Retina (tissue), 1 donor: ENCODE data around the gene DPP6.

Experiments
- DNase-seq: peaks from one replicate; pipeline ENCODE4 v3.0.0-alpha.2; 2016

The DPP6 gene

DNA sequence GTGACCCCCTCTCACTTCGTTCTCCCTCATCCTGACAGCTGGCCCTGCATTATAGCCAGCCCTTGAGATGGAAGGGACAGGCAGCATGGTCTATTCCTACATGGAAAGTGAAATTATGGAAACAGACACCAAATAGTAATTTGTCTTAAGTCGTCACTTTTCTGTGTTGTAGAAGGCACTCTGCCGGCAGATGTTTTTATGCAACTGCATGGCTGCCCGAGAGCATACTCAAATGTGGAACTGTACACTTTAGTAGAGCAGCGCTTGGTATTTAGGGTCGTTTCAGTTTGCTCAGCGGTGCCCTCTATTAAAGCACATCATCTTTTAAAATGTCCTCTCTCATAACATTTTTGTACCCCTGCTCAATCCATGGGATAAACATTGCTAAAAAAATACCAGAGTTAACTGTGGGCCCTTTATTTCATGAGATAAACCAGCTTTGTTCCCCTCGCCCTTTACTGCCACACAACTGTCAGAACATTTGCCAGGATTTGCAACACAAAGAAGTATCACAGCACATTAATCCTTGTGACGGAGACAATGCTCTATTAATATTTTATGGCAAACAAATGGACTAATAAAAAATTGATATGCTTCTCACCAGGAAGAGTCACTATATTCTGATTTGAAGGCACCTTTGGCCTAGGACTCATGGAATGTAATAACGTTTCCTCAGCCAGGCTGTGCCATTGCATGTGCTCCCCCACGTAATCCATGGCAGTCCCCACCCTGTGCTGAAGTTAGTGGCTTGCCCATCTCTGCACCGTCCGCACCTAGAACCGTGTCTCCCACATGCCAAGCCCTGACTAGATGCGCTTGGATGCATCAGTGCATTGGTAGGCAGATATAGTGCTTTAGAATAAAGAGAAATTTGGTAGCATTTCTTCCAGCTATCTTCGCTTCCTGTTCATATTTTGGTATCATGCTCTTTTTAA lies 729.4 kb downstream of the DPP6 start:
- no peak for DNase-seq

DNA sequence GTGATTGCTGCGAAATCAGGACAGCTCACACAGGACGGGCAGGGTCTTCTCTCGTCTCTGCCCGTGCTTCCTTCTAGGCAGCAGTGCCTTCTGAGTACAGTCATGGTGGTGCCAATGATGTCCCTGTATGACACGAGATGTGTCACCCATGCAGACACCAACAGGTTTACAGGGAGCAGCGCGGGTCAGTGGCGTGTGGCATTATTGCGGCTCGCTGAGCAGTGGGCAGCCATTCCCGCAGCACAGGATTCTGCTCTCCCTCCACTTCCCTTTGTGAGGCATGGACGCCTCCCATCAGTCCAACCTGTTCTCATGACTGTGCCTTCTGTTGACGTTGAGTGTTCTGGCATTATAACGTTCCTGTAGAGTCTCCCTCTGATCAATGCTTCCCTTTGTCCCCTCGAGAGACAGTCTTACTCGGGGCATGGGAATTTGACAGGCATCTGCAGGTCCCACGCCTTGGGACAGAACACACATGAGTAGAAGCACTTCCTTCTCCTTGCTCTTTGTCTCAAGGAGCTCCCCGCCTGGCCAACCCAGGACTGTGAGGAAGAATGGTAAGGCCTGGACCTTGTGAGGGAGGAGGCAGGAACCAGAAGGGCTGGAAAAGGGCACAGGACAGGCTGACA lies 731.2 kb downstream of the DPP6 start:
- no peak for DNase-seq

DNA sequence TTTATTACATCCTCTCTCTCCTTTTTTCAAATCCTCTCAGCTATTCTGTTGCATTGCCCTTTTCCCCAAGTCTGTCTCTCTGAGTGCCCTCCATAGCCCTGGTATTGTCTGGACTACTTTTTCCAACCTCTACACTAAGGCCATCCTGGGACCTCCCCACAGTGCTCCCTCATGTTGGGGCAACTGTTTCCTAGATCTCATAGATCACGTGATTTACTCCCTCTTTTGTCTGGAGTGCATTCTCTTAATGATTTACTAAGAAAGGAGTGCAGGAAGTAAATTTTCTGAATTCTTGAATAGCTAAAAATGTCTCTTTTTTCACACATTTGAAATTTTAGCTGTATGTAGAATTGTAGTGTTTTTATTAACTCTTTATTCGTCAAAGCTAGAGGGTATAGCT lies 733.7 kb downstream of the DPP6 start:
- DNase-seq: no peak

DNA sequence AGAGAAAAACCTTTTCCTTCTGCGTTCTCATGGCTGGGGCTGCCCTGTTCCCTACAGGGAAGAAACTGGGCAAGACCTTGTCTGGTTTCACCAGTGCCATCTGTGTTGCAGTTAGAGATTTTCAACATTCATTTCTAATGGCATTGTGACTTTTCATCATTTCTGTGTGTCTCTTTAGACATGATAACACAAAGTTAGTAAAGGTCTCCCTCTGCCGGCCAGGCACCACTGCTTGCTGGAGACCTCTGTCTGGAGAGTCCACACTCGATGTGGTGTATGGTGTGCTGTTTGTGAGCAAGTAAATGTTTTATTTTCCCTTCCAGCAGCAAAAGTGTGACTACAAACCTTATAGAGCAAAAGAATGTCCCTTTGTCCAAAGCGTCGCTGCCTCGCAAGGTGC lies 737.2 kb downstream of the DPP6 start:
- DNase-seq: no peak

DNA sequence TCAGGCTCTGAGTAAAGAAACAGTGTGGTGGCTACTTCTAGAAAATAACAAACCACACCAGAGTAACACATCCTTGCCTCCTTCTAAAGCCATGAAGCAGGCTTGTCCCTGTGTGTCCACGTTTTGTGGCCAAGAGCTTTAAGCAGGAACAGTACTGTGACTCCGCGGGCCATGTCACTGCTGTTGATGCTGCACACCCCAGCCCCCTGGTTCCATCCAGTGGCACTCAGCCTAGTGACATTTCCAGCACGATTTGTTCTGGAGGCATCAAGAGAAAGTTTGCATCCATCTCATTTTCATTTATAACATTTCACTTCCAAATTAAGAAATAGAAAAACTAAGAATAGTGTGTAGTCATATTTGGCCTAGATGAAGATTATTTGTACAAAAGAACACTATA lies 739.4 kb downstream of the DPP6 start:
- DNase-seq: no peak

DNA sequence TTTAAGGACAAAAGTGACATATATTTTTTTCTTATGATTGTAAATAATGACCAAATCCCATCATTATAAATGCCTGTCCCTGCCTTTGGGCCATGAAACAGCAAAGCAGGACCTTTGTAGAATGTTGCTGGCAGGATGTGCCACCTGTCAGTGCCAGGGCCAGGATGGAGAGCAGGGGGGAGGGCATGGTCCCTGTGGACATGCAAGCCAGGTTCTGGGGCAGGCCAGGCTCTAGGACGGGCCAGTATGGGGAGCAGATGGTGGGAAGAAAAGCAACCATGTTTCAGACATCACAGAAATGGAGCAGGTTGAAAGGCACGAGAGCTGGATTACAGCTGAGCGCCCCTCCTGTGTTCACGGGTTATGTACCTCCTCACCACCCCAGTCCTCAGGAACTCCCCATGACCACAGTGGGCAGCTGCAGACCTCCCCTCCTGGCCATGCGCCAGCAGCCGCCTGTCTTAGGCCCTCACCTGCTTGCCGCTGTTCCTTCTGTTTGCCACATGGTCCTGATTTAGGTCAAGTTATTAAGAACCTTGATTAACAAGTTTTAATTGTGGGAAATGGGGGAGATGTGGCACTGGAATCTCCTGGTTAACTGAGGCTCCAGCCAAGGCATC lies 740.3 kb downstream of the DPP6 start:
- no peak for DNase-seq

DNA sequence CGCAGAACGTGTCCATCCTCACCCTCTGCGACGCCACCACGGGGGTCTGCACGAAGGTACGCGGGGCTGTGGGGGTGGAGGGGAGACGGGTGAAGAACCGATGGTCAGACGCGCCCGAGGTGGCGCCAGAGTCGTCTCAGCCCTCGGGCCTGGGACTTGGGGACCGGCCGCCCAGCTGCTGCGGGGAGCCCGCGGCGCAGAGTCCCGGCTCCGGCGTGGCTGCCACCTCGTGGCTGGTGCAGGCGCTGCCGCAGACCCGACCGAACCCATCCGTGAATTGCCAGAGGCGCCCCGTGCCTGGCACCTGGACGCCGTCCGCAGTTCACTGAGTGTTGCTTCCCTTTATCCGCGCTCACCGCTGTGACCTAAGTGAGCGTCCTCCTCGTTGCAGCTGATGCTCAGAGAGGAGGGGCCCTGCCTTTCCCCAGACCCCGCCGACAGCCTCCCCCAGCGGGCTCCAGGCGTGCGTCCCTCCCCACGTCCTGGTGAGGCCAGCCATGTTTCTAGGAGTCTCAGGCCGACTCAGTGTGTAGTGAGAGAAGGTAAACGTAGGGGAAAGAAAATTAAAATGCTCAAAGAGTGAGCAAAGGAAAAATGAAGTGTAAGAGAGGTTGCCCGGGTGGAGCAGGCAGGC lies 742.1 kb downstream of the DPP6 start:
- DNase-seq: peak; percentile 81

DNA sequence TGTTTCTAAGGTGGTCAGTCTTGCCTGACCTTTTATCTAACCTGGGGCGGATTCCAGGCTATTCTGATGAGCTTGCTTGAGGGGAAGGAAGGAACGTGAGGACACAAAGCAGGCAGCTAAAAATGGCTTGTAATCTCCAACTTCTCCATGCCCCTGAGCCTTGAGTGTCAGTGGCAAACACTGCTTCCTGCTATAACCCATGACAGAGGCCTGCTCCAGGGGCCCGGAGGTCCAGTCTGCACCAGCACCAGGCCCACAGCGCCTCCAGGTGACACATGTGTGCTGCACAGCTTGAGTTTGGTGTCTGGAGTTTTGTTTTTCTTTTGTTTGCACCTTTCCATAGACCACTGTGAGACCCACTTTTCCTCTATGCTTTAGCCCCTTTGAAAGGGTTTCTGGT lies 742.8 kb downstream of the DPP6 start:
- no peak for DNase-seq

DNA sequence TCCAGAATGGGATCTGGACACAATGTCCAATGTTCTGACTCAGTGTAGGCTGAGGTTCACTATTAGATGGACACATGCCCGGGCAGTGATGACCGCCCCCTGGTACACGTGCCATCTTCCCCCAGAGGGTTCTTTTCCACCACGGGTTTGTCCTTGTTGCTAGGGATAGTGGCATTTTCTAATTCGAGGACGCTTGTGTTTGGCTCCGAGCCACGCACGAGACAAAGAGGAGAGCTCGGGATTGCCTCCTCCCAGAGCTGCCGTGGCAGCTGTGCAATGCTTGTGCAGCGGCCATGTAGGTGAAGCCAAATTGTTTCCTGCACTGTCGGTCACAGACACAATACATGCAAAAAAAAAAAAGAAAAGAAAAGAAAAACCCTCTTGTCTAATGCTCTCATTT lies 743.2 kb downstream of the DPP6 start:
- no peak for DNase-seq

DNA sequence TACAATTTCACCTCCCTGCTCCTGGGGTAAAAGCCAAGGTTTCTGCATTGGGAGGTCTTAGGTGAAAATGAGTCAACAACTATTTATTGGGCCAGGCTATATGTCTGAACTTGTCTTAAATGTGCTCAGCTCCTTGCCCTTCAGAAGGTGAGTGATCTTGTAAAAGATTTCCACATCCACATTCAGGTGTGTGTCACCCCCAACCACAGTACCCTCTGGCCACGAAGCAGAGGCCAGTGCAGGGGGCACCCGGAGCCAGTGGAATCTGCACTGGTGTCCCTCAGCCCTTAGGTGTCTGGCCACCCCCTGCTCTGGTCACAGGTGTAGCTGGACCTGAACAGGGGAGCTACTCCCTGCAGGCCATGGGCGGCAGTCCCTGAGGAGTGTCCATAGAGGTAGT lies 752.3 kb downstream of the DPP6 start:
- DNase-seq: no peak

DNA sequence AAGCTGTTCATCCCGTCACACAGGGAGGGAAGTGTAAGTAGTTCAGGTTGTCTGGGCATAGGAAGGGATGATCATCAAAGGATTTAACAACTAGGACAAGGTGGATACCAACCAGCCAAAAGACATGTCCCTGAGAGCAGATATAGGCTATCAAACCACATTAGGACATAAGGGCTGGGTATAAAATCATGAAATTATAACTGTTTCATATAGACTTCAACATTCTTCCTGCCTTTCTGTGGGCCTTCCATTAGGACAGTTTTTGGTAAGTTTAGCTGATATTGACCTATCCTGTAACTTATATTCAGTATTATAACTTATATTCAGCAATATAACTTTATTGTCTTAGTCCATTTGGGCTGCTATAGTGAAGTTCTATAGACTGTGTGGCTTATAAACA lies 759.8 kb downstream of the DPP6 start:
- no peak for DNase-seq

DNA sequence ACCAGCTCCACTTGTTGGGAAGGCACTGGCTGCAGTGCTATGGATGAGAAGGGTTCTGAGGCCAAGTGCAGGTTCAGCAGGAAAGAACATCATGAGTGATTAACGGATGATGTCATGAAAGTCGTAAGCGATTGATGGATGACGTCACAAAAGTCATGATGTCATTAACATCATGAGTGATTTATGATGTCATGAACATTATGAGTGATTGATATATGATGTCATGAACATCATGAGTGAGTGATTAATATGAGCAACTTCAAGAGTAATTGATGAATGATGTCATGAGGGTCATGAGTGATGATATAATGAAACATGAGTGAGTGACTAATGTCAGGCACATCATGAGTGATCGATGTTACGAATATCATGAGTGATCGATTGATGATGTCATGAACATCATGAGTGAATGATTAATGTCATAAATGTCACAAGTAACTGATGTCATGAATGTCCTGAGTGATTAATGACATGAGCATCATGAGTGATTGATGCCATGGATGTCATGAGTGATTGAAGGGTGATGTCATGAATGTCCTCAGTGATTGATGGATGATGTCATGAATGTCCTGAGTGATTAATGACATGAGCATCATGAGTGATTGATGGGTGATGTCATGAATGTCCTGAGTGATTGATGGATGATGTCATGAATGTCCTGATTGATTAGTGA lies 765.2 kb downstream of the DPP6 start:
- DNase-seq: no peak

DNA sequence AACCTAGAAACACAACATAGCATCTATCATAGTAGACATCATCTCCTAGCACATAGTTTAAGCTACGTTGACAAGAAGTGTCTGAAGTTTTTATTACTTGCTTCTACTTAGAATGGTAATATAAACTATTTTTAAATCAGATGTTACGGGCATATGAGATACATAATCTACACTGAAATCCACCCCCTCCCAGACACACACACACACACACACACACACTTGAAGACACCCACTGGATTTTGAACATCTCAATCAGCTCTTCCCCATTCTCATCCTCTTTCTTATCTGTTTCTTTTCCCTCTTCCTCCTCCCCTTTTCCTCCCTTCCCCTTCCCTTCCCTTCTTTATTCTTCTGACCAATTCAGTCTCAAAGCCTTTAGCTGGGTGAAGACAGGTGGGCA lies 774.8 kb downstream of the DPP6 start:
- no peak for DNase-seq

DNA sequence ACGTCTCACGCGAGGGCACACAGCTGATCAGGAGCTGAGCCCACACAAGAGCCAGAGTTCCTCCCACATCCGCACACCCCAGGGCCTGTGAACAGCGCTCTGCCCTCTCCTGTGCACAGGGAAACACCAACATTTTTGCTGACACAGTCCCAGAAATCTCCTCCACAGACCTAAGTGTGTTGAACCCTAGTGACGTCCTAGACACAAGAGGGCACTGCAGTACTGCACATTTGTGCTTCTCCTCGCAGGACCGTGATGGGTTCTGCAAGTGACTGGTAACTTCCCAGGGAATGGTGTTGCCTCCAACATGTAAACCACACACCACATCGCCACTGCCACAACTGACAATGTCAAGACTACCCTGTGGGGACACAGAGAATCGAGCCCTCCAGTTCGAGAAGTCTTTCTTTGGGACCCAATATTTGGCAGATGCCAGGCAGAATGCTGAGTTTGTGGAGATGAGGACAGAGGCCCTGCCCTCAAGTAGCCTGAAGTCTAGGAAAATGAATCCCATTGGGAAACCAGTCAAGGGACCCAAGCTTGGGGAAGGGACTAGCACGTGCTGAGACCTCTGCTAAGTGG lies 780.5 kb downstream of the DPP6 start:
- DNase-seq: no peak

DNA sequence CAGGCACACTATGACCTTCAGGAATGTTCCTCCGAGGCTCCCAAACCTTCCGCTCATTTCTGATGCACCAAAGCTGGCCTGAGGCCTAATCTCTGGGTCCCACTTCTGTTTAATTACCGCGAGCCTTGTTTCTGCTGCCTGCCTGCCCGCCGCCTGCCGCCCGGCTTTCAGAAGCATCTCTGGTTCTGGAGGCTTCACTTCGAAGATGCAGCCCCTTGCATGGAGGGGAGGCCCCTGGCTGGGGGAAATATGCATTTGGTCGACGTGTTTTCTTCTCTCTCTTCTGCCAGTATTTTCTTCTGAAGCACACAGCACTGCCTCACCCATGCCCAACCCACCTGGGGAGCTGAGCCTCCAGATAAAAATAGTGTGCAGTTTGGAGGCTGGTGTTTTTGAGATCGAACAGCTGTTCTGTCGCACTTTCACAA lies 783.8 kb downstream of the DPP6 start:
- peak; percentile 59 for DNase-seq

DNA sequence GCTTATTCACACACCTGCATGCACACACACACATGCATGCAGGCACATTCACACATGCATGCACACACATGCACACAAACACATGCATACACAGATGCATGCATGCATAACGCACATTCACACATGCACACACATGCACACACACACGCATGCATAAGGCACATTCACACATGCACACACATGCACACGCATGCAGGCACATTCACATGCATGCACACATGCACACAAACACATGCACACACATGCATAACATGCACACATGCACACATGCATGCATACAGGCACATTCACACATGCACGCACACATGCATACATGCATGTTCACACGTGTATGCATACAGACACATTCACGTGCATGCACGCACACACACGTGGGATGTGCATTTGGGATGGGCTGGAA lies 784.9 kb downstream of the DPP6 start:
- no peak for DNase-seq

DNA sequence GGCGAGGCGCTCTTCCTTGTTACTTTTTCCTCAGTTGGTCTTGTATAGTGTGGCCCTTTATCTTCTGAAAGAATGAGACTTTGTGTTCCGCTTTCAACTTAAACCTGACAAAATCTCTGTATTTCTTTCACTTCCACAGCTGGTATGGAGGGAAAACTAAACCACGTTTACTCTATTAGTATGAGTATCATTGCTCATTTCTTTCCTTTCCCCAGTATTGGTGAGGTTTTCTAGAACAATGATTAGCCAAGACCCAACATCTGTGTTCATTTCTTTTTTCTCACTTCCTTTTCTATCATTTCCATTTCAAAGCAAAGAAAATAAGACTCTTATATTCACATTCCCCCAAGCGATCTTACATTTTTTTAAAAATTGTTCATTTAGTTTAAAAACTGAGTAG lies 785.4 kb downstream of the DPP6 start:
- no peak for DNase-seq

DNA sequence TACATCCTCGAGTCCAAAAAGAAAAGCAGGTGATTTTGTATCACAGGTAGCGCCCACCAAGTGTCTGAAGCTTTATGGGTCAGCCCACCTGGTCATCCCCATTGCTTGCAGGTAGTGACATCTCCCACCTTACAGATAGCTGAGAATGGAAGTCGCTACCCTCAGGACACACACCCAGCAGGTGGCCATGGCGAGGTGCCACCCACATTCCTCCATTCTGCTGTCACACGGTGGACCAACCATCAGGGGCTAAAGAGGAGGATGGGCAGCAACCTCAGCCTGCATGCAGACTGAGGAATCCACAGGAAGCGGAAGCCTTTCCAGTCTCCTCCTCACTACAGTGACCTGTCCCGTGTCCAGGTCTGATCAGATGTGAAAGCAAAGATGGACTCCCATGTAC lies 787.9 kb downstream of the DPP6 start:
- DNase-seq: no peak

DNA sequence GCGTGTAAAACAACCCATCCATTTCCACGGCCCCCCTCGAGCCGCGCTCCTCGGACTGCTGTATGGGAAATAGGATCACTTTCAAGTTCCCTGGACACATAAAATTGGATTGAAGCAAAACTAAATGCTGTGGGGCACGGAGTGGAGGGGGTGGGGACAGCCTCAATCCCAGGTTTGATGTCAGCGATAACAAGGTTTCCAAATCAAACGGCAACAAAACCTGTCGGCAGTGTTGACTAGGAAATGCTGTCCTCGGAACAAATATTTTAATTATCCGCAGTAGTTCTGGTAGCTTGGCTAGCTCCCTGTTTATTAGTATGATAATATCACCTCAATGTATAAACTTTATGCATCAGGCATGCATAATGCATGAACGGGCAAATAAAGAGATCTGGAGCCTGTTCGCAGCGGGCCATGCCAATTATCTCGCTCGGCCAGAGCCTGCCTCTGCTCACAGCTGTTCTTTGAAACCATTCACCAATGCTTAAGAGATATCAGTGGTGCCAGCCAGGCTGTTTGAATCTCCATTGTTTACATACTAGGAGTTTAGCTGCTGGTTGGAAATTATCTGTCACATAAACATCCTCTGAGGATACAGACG lies 789.6 kb downstream of the DPP6 start:
- DNase-seq: peak; percentile 85

DNA sequence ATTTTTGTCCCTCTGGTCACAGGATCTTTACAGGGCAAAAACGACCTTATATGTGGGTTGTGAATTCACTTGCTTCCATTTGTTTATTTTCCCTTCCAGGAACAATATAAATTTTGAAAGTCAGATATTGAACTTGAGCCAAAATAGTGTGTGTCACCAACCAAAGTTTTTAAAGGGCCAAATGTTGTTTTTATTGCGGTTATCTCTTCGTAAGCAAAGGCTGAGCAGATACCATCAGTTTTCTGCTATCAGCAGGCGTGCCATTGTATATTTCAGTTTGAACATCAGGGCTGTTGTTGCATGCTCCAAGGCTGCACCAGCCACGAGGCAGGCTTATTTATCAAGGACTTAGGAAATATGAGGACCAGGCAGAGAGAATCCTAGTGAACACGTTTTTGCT lies 790.4 kb downstream of the DPP6 start:
- no peak for DNase-seq

DNA sequence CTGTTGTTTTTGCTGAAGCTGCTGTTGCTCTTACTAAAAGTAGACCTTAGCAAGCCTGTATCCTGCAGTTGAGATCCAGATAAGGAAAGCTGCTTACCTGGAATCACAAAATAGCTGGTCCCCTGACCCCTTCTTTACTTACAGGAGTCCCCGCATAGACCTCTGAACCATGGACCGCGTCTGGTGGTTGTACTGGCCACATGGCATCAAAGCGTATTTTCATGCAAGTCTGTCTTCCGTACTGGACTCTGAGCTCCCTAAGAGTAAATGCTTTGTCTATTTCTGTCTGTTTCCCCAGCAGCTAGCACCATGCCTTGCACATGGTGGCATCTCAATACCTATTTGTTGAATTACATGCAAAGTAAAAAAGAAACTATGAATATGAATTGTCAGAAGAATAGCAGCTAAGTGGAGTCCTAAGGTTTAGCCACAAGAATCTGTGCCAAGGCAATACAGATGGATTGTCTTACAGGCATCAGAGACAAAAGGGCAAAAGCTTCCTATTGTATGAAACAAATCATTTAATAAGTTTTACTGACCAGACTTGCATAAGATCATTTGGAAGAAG lies 791.6 kb downstream of the DPP6 start:
- no peak for DNase-seq

DNA sequence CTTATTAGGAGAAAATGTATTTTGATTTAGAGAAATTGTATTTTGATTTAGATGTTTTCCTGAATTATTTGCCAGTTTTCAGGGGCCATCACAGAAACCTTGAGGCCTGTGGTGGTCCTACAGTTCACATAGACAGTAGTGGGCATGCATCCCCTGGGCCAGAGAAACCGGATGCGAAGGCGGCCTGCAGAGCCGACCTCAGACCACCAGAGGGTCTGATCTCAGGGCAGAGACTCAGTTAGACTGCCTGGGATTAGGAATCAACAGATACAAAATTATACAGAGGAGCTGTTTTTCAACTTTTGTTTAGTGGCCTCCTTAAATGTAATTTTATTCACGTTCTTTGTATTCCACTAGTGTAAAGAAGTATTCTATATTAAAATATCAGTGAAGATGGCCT lies 792.3 kb downstream of the DPP6 start:
- no peak for DNase-seq
